GM21423 (cell line): ENCODE measurements around the gene FBXO36.
"Not testable (repeated sequence)": the region's sequence is repeated elsewhere in the genome, so short reads cannot be mapped to it uniquely, and the experiment has no call there.

Experiments
- ATAC-seq: cut with Tn5 transposase; IDR thresholded peaks from one replicate; pipeline ENCODE4 v1.9.1; 2021; ENCODE audit warnings: mild to moderate bottlenecking, moderate library complexity; ENCODE audit not compliant: unreplicated experiment

Gene FBXO36

GRCh38 chr2:229922449-229923386 is at the start of gene FBXO36:
TSS of gene FBXO36 (plus strand) at chr2:229922503. CDS start at chr2:229922514, 11 bp downstream.
- peak; percentile 57 for ATAC-seq

- peak; percentile 93 for ATAC-seq
Observed at GRCh38 chr2:229873123-229873581, 49.2 kb upstream of the FBXO36 start.

GRCh38 chr2:229874647-229875046 is 47.7 kb upstream of the FBXO36 start:
- ATAC-seq = no peak

GRCh38 chr2:229875549-229875948 is 46.8 kb upstream of the FBXO36 start:
- ATAC-seq = no peak

- ATAC-seq = no peak
Observed at GRCh38 chr2:229879191-229879950, 42.9 kb upstream of the FBXO36 start.

- ATAC-seq = no peak
Observed at GRCh38 chr2:229880892-229881586, 41.3 kb upstream of the FBXO36 start.

GRCh38 chr2:229882583-229882982 is 39.7 kb upstream of the FBXO36 start:
- ATAC-seq = no peak

- ATAC-seq = no peak
Observed at GRCh38 chr2:229884775-229885699, 37.3 kb upstream of the FBXO36 start.

GRCh38 chr2:229887441-229887840 is 34.9 kb upstream of the FBXO36 start:
- ATAC-seq = no peak

- ATAC-seq = no peak
Observed at GRCh38 chr2:229888031-229888430, 34.3 kb upstream of the FBXO36 start.

GRCh38 chr2:229889023-229889422 is 33.3 kb upstream of the FBXO36 start:
- no peak for ATAC-seq

- no peak for ATAC-seq
Observed at GRCh38 chr2:229896857-229897256, 25.4 kb upstream of the FBXO36 start.

GRCh38 chr2:229899604-229900003 is 22.7 kb upstream of the FBXO36 start:
- ATAC-seq = no peak

- no peak for ATAC-seq
Observed at GRCh38 chr2:229900012-229900411, 22.3 kb upstream of the FBXO36 start.

GRCh38 chr2:229900514-229900913 is 21.8 kb upstream of the FBXO36 start:
- ATAC-seq = not testable (repeated sequence)

- no peak for ATAC-seq
Observed at GRCh38 chr2:229901819-229902218, 20.5 kb upstream of the FBXO36 start.

GRCh38 chr2:229903037-229903436 is 19.3 kb upstream of the FBXO36 start:
- no peak for ATAC-seq

- no peak for ATAC-seq
Observed at GRCh38 chr2:229905601-229906000, 16.7 kb upstream of the FBXO36 start.

GRCh38 chr2:229909090-229909489 is 13.2 kb upstream of the FBXO36 start:
- ATAC-seq = no peak
